HL-60 (cell line): ENCODE data around the gene NEK7.
"Not testable (repeated sequence)": the region's sequence is repeated elsewhere in the genome, so short reads cannot be mapped to it uniquely, and the experiment has no call there.

Experiments
- CTCF ChIP-seq: IDR thresholded peaks from one replicate; pipeline ENCODE4 v1.5.1; 2011; ENCODE audit warnings: low read length, control low read depth, inconsistent platforms; ENCODE audit not compliant: insufficient read depth
- GABPA ChIP-seq: IDR thresholded peaks from 2 replicates; pipeline ENCODE4 v1.6.1; 2012; ENCODE audit warnings: low read depth
- POLR2AphosphoS5 ChIP-seq: IDR thresholded peaks from 2 replicates; pipeline ENCODE4 v1.6.1; 2012; ENCODE audit warnings: low read depth
- REST ChIP-seq: IDR thresholded peaks from 2 replicates; pipeline ENCODE4 v1.6.1; 2012; ENCODE audit warnings: low read depth; ENCODE audit not compliant: insufficient replicate concordance
- SPI1 ChIP-seq: IDR thresholded peaks from 2 replicates; pipeline ENCODE4 v1.6.1; 2012; ENCODE audit warnings: low read depth, mild to moderate bottlenecking, borderline replicate concordance

- TF ChIP-seq CTCF, REST, GABPA, SPI1, POLR2AphosphoS5: not testable (repeated sequence)
These were observed 37.1 kb downstream of the NEK7 start for GRCh38 chr1:198193871-198194270.
